G401 (cell line): ENCODE measurements around the gene GAPDH. TPM values are rescaled to one million over a fixed set of nuclear protein-coding genes. Genes with fewer than 3 reads are reported as not detected.
"Not testable (repeated sequence)": the region's sequence is repeated elsewhere in the genome, so short reads cannot be mapped to it uniquely, and the experiment has no call there.

ENCODE experiments used
- DNase-seq: peaks from one replicate; pipeline ENCODE4 v3.0.0-alpha.2; 2015; ENCODE audit warnings: low spot score
- in situ Hi-C: cut with HindIII; loops from 2 replicates; pipeline ENCODE4 v1.10.0; 2016; ENCODE audit warnings: low sequenced_read_pairs, mixed read lengths
- total RNA-seq: library from RNA; depleted of rRNA; stranded (reverse); fragments of >200 nt; shearing (Covaris generic); gene quantifications from 2 replicates; pipeline ENCODE4 v1.2.3, GENCODE V29; 2014

Gene GAPDH
- total RNA-seq, 1 experiment from 2014 or later, result 4,312 TPM

DNA sequence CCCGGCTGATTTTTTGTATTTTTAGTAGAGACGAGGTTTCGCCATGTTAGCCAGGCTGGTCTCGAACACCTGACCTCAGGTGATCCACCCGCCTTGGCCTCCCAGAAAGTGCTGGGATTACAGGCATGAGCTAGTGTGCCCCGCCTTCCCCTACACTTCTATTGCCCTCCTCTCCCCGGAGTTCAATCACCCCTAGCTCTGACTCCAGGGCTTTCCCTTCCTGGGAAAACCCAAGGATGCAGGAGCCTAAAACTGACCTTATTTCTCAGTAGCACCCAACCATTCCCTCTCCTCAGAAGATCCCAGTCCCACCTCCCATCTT, 22.1 kb downstream of the GAPDH start:
- in situ Hi-C loops, DNase-seq: not testable (repeated sequence)

DNA sequence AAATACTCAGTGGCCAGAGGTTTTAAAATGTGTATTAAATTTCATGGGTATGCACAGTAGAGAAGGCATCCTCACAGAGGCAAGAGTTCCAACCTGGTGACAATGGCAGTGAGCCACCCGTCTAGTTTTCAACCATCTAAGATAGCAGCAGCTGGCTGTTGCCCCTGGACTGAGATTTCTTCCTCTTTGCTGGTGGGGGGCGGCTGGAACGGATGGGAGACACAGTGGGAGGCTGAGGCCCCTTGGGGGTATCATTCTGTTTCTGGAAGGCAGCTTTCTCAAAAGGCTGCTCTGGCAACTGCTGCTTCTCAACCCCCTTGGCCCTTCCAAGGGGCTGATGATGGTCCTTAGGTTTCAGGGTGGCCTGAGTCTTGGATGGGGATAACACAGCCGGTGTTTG, 22.5 kb downstream of the GAPDH start:
- no peak for DNase-seq
- in situ Hi-C loops, result no loop called here

DNA sequence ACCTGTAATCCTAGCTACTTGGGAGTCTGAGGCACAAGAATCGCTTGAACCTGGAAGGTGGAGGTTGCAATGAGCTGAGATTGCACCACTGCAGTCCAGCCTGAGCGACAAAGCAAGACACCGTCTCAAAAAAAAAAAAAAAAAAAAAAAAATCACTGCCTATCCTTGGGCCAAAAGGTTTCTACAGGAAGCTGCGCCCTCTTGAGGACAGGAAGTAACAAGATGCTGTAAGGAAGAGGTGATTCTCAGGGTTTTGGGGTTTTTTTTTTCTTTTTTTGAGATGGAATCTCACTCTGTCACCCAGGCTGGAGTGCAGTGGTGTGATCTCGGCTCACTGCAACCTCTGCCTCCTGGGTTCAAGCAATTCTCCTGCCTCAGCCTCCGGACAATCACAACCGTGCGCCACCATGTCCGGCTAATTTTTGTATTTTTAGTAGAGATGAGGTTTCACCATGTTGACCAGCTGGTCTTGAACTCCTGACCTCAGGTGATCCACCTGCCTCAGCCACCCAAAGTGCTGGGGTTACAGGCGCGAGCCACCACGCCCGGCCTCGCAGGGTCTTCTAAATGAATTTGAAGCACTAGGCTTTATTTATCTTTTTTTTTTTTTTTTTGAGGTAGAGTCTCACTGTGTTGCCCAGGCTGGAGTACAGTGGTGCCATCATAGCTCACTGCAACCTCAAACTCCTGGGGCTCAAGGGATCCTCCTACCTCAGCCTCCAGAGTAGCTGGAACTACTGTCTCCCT, 23.9 kb downstream of the GAPDH start:
- in situ Hi-C loops, result not testable (repeated sequence)
- peak; percentile 70 for DNase-seq

DNA sequence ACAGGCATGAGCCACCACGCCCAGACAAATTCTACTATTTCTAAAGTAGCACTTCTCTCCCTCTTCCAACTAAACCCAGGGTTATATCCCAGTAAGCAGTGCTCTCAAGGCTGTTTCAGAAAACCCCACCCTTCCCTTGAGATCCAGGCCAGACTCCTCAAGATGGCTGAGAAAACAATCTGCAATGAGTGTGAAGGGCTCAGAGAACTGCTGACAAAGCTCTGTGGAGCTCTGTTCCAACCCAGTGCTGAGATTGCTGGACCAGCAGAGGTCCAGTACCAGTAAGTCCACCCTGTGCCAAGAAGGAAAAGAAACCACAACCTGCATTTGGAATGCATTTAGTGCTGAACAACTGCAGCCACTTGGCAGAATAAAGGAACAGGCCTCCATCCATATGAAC, 25.2 kb downstream of the GAPDH start:
- no peak for DNase-seq
- in situ Hi-C loops, result no loop called here

DNA sequence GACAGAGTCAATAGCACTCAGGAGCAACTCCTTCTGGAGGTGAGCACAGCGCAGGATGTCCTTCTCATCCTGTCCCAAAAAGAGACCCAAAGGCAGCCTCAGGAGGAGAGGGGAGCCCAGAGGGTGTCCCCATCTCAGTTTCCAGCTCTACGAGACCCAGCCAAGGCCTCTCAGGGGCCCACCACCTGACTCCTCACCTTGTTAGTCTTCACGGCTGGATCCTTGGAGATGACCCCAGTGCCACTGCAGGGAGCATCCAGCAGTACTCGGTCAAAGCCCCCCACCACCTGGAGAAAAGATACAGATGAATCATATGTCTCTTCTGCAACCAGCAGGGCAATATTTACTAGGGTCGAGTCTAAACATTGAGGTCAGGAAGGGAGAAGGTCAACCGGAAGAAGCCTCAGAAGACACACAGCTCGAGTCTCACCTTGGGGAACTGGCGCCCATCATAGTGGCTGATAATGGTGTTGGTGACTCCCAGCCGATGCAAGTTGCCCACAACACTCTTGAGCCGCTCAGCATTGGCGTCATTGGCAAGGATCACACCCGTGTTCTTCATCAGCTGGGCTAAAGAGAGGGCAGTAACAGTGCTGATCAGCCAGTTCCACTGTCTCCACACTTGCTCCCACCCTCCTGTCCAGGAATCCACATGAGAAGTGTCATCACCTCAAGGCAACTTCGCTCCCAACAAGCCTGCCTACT, 26.3 kb downstream of the GAPDH start:
- in situ Hi-C loops, result no loop called here

DNA sequence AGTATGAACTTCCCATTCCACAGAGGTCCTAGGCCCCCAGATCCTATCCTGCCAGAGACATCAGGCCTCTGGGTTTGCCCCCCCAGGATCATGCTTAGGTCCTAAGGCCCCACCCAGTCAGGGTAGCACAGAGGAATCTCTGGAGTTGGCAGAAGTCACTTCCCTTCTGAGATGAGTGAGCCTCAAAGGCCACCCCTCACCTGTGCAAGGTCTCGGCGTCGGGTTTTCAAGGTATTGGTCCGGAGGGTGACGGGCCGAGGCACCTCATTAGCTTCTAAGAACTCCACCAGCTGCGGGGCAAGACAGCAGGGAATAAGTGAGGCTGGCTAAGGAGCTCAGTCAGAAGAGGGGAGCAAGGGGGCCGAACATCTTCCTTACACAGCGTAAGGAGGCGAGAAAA, 28.6 kb downstream of the GAPDH start:
- in situ Hi-C loops, result no loop called here
- DNase-seq, result no peak

More for the DNA sequence above, 26.3 kb downstream of the GAPDH start:
- DNase-seq, result no peak

DNA sequence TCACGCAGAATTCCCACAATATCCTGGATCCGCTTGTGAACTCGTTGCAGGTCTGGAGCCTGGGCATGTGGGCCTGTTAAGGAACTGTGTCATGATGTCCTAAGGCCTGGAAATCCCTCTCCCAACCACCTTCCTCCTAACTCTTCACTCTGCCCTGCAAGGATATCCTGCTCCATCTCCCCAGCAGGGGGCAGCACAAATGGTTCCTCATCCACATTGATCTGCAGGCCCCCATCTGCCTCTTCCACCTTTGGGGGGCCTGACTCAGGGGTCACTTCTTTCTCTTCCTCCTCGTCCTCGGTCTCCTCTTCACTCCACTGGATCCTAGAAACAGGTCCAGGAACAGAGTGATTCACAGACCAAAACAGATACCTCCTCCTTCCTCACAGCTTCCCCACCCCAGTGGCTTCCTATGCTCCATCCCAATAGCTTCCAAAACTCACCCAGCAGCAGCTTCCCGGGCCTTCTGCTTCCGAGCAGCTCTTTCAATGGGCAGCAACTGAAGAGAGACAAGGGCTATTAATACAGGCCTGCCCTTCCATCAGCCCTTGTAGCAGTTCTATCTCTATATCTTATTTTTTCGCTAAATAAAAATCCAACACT, 29.2 kb downstream of the GAPDH start:
- peak; percentile 49 for DNase-seq
- in situ Hi-C loops, result no loop called here

DNA sequence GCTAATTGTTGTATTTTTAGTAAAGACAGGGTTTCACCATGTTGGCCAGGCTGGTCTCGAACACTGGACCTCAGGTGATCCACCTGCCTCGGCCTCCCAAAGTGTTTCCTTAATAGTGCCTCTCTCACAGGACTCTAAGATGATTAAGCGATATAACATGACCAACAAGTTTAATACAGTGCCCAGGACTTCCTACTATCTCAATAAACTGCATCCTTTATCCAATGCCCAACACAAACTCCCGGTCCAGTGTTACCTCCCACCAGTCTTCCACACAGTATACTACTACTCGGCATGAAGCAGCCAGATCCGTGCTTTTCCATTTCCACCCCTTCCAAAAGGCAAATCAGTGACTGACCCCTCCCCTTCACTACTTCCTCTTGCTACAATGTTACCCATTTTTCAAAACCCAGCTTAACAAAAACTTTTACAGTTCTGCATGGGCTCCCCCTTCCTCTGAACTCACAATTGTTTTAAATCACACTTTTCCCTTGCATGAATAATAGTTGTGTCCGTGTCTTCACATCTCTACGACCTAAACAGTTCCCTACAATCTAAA, 32.9 kb downstream of the GAPDH start:
- no peak for DNase-seq
- in situ Hi-C loops, result no loop called here

DNA sequence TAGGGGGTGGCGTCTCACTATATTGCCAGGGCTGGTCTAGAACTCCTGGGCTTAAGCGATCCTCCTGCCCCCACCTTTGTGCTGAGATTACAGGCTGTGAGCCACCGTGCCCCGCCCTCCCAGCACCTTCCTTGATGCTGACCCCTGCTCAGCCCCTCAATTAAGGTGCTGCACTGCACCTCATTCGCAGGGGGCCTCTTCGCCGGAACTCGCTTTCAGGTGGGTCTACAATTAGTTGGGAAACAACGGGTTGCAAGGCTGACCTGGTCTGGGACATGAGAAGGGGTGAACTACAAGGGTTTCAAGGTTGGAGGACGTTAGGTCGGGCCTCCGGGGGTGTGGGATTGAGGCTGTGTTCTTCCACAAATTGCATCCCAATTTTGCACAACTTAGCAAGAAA, 35.0 kb downstream of the GAPDH start:
- in situ Hi-C loops, result no loop called here
- DNase-seq, result no peak

DNA sequence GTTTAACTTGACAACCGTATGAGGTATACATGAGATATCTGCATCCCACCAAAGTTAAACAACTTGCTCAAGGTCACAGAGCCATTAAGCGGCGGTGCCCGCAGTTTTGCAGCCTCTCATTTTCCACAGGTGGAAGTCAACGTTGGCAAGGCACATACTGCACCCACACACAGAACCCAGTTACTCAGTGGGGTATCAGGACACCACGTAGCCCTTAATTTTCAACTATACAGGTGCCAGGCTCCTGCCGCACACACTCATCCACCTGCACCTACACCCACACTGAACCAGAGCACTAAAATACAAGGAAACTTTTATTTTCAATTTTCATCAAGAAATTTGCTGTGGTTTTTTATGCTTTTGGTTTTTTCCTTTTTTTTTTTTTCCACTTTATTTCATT, 35.5 kb downstream of the GAPDH start:
- DNase-seq, result no peak
- in situ Hi-C loops, result no loop called here

DNA sequence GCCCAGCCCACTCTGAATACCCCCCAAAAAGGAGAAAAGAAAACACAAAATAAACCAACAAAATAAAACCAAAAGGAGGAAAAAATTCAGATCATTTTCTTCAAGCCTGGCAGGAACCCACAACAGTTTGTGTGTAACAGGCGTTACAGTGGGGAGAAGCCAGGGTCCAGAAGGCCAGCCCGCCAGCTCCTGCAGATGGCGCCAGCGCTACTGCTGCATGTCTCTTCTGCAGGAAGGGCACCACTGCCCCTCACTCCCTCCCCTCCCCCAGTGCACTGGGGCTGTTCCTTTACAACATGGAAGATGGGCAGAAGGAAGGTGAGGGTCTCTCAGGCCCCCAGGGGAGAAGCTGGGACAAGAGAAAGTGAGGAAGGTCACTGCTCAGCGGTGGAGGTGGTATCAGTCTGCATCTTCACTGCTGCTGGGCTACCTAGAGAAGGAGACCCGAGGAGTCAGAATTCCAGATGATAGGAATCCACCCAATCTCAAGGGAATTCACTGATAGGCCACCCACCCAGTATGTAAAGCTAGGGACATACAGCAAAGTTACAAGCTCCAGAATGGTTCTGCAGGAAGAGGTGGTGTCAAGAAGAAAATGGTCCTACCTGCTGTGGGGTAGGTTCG, 36.1 kb downstream of the GAPDH start:
- in situ Hi-C loops, result no loop called here
- peak; percentile 43 for DNase-seq

DNA sequence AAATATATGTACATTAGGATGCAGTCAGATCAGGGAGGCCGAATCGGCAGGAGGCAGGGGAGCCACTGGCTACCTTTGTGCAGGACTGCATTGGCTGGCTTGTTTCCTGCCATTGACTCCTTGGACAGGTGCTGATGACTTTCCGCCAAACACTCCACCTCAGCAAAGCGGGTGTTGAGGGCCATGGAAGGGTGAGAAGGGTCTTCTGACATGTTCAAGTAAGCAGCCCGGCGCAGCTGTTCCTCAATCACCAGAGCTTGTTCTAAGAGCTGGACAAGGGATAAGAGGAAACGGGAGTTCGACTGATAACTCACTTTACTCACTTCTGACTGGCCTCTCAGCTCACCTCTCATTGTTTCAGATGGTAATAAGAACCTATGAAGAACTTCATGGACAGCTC, 38.7 kb downstream of the GAPDH start:
- in situ Hi-C loops, result no loop called here
- DNase-seq, result no peak

DNA sequence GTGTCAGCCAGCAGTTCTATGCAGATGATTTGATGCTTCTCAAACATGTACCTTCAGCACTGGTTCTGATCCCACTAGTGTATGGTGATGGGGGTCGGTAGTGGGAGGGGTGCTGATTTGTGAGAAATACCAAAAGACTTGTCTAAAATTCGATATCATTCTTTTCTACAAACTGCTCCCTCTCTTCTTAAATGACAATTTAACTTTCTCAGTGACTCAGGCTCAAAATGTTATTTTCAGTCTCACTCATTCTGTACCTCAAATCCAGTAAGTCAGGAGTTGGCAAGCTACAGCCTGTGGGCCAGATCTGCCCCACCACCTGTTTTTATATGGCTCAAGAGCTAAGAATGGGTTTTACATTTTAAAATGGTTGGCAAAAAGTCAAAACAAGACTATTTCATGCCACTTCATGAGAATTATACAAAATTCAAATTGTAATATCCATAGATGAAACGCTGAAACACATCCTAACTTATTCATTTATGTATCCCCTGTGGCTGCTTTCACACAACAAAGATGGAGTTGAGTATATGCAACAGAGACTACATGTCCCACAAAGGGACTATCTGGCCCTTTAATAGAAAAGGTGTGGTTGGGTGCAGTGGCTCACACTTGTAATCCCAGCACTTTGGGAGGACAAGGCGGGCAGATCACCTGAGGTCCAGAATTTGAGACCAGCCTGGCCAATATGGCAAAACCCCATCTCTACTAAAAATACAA, 40.4 kb downstream of the GAPDH start:
- in situ Hi-C loops, result no loop called here
- DNase-seq, result no peak

DNA sequence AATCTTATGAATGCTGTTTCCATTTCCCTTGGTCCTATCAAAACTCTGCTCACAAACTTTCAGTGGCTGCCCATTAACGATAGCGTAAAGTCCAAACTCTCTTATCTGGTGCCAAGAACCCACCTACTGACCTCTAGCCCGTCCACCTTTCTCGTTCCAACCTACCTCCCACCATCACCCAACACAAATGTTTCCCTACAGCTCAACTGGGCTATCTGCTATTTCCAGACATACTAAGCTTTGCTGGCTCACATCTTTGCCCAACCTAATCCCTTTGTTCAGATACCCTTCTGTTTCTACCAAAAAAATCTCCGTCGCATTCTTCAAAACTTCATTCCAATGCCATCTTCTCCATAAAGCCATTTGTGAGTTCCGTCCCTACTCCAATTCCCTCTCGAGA, 41.3 kb downstream of the GAPDH start:
- DNase-seq, result no peak
- in situ Hi-C loops, result no loop called here

DNA sequence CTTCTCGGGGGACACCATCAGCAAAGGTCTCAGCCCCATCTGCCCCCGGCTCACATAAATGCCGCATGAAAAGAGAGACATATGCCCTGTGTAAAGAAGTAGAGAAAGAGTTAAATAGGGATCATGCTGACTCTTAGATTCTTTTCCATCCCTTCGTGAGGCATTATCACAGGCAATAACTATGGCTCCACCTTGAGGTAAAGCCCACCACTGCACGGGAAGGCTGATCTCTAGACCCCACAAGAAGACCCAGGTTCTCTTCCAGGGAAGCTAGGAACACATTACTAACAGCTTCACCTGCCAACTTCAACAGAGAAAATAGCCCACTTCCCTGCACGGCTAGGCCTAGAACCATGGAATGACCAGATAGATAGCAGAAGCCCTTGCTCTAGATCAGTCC, 47.9 kb downstream of the GAPDH start:
- in situ Hi-C loops, result no loop called here
- no peak for DNase-seq

DNA sequence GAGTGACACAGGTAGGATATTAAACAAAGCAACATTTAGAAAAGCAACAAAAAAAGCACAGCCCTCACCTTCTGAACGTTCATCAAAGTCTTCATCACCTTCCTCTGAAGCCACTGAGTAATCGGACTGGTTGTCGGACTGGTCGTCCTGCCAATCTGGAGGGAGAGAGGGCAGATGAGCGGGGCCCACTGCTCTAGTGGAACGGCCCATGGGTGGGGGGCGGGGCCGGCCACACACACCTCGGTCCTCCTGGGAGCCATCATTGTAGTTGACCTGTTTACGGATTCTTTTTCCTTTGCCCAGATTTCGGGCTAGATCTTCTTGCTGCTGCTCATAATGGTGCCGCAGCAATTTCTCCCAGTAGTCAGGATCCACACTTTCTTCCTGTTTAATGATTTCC, 48.6 kb downstream of the GAPDH start:
- in situ Hi-C loops, result no loop called here
- no peak for DNase-seq

DNA sequence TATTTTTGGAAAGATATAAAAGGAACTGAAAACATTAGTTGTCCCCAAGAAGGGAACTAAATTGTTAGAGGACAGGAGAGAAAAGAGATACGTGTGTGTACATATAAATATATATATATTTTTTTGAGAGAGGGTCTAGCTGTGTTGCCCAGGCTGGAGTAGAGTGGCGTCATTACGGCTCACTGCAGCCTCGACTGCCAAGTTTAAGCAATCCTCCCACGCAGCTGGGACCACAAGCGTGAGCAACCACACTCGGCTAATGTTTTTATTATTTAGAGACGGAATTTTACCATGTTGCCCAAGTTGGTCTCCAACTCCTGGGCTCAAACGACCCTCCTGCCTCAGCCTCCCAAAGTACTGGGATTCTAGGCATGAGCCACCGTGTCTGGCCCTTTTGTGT, 50.0 kb downstream of the GAPDH start:
- no peak for DNase-seq

DNA sequence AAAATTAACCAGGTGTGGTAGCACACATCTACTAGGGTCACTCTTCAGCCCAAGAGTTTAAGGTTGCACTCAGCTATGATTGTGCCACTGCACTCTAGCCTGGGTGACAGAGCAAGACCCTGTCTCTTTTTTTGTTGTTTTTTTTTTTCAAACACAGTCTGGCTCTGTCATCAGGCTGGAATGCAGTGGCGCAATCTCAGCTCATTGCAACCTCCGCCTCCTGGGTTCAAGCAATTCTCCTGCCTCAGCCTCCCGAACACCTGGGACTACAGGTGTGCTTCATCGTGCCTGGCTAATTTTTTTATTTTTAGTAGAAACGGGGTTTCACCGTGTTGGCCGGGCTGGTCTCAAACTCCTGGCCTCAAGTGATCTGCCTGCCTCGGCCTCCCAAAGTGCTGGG, 52.3 kb downstream of the GAPDH start:
- in situ Hi-C loops, DNase-seq: not testable (repeated sequence)

More for the DNA sequence above, 50.0 kb downstream of the GAPDH start:
- in situ Hi-C loops, result no loop called here
